ENCODE data around the gene WDR46.

The WDR46 gene, protein sequence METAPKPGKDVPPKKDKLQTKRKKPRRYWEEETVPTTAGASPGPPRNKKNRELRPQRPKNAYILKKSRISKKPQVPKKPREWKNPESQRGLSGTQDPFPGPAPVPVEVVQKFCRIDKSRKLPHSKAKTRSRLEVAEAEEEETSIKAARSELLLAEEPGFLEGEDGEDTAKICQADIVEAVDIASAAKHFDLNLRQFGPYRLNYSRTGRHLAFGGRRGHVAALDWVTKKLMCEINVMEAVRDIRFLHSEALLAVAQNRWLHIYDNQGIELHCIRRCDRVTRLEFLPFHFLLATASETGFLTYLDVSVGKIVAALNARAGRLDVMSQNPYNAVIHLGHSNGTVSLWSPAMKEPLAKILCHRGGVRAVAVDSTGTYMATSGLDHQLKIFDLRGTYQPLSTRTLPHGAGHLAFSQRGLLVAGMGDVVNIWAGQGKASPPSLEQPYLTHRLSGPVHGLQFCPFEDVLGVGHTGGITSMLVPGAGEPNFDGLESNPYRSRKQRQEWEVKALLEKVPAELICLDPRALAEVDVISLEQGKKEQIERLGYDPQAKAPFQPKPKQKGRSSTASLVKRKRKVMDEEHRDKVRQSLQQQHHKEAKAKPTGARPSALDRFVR

GRCh38 chr6:33288921-33289783, at the start of gene WDR46, which contains the start of gene PFDN6:
Gene WDR46, minus strand, starts transcription at chr6:33289239. Its CDS starts 69 bp downstream, at chr6:33289170.
Gene PFDN6, plus strand, starts transcription at chr6:33289601. Its CDS starts 256 bp downstream, at chr6:33289857.
- peak; percentile 96 for DNase-seq (ENCODE audit: low spot score)

- no peak for DNase-seq (ENCODE audit: low spot score)
These were observed 47.5 kb upstream of the WDR46 start for GRCh38 chr6:33336495-33336894.

DNA sequence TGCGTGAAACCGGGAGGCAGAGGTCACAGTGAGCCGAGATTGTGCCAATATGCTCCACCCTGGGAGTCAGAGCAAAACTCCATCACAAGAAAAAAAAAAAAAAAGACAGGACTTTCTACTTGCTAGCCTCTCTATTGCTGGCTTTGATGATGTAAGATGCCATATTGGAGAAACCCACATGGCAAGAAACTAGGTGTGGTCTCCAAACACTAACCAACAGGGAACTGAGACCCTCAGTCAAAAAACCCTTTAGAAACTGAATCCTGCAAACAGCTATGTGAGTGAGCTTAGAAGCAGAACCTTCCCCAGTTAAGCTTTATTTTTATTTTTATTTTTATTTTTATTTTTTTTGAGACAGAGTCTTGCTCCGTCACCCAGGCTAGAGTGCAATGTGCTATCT, 46.9 kb upstream of the WDR46 start:
- DNase-seq (ENCODE audit: low spot score): no peak

DNA sequence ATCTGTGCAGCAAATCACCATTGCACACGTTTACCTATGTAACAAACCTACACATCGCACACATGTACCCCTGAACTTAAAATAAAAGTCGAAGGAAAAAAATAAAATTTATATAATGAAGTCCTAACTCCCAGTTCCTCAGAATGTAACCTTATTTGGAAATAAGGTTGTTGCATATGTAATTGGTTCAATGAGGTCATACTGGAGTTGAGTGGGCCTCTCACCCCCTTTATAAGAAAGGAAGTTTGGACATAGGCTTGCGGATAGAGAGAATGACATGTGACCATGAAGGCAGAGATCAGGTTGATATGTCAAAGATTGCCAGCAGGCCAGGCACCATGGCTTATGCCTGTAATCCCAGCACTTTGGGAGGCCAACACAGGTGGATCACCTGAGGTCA, 44.6 kb upstream of the WDR46 start:
- DNase-seq (ENCODE audit: low spot score): no peak

DNA sequence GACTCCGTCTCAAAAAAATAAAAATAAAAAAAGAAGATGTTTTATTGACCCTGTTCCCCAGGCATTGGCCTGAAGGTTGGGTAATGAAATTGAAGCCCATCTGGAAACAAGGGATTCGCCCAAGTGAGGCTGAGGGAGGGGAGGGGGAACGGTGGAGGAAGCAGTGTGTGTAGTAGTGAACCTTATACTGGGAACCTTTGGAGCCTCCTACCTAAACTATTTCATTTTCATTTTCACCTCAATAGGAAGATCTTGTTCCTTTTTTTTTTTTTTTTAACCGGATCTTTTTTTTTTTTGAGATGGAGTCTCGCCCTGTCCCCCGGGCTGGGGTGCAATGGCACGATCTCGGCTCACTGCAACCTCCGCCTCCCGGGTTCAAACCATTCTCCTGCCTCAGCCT, 41.7 kb upstream of the WDR46 start:
- DNase-seq (ENCODE audit: low spot score): no peak

GRCh38 chr6:33329058-33329457, 40.0 kb upstream of the WDR46 start:
- no peak for DNase-seq (ENCODE audit: low spot score)

DNA sequence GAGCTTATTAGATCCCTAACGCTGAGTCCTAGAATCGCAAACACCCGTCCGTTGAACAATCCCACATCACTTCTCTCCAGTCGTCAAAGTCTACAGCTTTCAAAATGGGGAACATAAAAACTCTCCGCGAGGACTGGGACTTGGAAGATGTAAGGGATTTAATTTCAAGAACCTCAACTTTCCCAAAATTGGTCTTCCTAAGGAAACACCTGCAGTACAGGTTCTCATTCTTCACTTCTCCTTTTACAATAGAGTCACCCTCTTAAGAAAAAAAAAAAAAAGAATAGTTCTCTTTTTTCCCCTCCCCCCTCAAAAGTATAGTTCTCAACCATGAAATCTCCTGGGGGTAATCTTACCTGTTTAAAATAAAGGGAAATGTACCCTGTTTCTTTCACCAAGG, 35.1 kb upstream of the WDR46 start:
- DNase-seq (ENCODE audit: low spot score): peak; percentile 50

DNA sequence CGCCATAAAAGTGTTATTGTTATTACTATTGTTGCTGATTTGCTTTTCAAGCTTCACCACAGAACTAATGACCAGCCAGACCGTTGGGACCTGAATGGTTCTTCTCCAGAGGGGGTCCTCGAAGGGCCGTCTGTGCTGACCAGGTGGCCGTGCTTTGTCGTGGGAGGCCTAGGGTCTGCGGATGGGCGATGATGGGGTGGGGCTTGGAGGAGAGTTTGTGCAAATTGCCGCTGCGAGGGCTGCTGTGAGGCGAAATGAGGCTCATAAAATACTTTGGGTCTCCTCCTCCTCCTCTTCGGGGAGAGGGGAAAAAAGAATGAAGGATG, 34.5 kb upstream of the WDR46 start:
- no peak for DNase-seq (ENCODE audit: low spot score)

- DNase-seq (ENCODE audit: low spot score): no peak
These were observed 32.2 kb upstream of the WDR46 start for GRCh38 chr6:33321227-33321626.

GRCh38 chr6:33320315-33321181, 31.5 kb upstream of the WDR46 start:
- no peak for DNase-seq (ENCODE audit: low spot score)

DNA sequence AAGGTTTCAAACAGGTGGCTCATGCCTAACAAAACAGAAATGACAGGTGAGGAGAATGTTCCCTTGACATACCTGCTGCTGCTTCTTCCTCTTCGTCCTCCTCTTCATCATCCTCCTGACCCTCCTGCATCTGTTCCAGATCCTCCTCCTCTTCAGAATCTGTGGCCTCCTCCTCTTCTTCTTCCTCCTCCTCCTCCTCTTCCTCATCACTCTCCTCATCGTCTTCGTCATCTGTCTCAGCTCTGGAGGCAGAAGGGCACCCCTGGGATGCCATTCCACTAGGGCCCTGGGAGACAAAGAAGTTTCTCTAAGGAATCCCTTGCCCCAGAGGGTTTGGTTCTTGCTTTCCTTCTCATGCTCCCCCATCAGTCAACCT, 30.9 kb upstream of the WDR46 start:
- no peak for DNase-seq (ENCODE audit: low spot score)

DNA sequence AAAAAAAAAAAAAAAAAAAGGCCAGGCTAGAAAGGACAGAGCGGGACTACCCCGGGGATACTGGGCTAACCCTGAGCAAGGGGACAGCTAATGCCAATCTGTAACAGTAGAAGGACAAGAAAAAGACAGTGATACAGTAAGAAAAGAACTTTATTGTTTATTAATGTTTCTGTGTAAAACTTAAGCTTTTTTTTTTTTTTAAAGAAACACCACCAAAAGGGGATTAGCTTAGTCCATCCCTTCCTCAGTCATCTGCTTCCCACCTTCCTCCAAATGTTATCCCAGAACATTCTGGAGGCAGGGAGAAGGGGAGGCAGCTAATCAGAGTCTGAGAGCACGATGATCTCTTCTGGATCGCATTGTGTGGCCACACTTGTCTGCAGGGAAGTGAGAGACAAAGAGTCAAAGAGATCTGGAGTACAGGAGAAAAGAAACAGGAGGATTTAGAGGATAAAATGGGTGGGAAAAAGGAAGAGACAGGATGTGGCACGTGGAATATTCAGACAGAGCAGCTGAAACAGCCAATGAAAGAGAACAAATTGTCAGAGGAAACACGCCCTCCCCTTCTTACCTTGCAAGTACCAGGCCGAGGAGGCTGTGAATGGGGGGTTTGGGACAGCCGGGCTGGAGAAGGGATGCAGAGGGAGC, 29.5 kb upstream of the WDR46 start:
- no peak for DNase-seq (ENCODE audit: low spot score)

GRCh38 chr6:33317669-33318425, 28.8 kb upstream of the WDR46 start, which contains the start of gene ZBTB22:
Gene ZBTB22, minus strand, starts transcription at chr6:33317744. Its CDS starts 828 bp downstream, at chr6:33316916.
- peak; percentile 99 for DNase-seq (ENCODE audit: low spot score)

GRCh38 chr6:33317419-33317668, 28.3 kb upstream of the WDR46 start:
- DNase-seq (ENCODE audit: low spot score): no peak

- DNase-seq (ENCODE audit: low spot score): peak; percentile 44
These were observed 27.8 kb upstream of the WDR46 start for GRCh38 chr6:33316603-33317418.

DNA sequence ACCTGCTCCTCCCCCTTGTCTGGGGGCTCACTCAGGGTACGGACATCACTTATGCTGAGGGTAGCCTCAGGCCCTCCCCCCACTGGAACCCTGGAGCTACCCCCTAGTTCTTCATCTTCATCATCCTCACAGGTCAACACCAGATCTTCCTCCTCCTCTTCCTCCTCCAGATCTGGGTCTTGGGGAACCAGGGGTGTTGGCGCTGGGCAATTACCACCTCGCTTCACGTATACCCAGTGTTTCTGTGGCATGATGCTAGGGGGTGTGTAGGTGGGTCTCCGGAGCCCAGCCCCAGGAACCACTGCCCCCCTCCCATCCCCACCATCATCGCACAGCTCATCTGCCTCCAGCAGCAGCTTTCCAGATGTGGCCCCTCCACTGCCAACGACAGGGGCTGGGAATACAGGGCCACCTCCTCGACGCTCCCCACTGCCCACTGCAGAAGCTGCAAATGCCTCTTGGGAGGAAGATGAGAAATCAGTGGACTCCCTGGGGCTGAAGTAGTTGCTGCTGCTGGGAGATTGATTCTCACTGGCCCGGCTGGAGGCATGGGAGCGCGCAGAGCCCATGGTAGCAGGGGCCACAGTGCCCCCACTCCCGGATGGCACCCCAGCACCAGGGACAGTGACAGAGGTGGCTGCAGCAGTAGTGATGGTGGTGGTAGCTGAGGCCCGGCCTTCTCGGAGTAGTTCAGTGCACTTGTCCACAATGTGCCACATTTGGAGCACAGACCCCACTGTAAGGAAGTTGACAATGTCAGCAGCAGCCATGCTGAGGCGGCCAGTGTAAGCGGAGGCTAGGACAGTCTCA, 27.0 kb upstream of the WDR46 start:
- no peak for DNase-seq (ENCODE audit: low spot score)

DNA sequence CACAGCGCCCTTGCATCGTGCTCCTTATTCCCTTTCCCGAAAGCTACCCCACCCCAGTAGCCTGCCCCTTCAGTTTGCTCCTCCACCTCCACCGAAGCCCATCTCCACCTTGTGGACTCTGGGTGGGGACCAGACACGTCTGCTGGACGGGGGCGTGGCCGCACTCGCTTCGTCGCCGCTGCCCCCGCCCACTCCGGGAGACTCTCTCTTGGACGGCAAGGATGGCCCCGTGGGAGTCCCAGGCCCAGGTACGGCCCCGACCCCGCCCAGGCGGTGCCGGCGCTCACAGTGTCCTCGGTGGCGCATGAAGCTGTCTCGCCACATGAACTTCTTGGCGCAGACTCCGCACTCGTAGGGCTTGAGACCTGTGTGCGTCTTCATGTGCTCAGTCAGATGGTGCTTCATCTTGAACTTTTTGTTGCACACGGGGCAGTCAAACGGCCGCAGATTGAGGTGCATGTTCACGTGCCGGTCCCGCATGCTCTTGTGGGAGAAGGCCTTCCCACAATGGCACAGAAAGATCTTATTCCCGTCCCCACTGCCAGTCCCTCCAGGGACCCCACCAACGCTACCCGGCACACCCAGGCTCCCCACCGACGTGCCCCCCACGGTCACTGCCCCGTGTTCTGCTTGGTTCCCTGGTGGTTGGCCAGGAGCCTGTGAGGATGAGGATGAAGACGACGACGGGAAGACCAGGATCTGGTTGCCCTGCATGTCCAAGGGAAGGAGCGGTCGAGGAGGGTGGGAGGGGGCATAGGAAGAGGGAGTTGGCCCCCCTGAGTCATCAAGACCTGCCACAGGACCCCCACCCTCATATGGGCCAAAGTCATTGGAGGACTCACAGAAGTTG, 26.1 kb upstream of the WDR46 start:
- DNase-seq (ENCODE audit: low spot score): peak; percentile 36

- DNase-seq (ENCODE audit: low spot score): peak; percentile 85
These were observed 25.5 kb upstream of the WDR46 start for GRCh38 chr6:33314515-33314942.

Measured in NAMALWA (cell line).